Tibial artery (tissue), 4 donors: ENCODE results near the gene CFAP74.

ENCODE experiments used
- DNase-seq, 2 donors: peaks; one replicate each; pipeline ENCODE4 v3.0.0-alpha.2; 2019
- H3K27ac ChIP-seq, 2 donors: fragments of 200-600 bp; sonication (generic) in 1 of 2; 1 replicate in 1 of 2; 2 replicates in 1 of 2; pipeline ENCODE4 v1.5.1; 2018 to 2019; ENCODE audit warnings: mild to moderate bottlenecking in 1 of 2
- H3K27me3 ChIP-seq, 2 donors: fragments of 200-600 bp; sonication (generic) in 1 of 2; one replicate each; pipeline versions ENCODE4 v1.5.1 to v1.6.0; 2016 to 2019
- H3K36me3 ChIP-seq, 3 donors: fragments of 200-600 bp; sonication (generic) in 2 of 3; one replicate each; pipeline ENCODE4 v1.5.1; 2016 to 2019; ENCODE audit warnings: mild to moderate bottlenecking in 2 of 3
- H3K4me1 ChIP-seq, 4 donors: fragments of 200-600 bp; sonication (generic) in 2 of 4; 1 replicate in 3 of 4; 2 replicates in 1 of 4; pipeline ENCODE4 v1.5.1; 2016 to 2019
- H3K4me3 ChIP-seq, 2 donors: fragments of 200-600 bp; sonication (generic) in 1 of 2; 1 replicate in 1 of 2; 2 replicates in 1 of 2; pipeline ENCODE4 v1.5.1; 2018 to 2019; ENCODE audit warnings: mild to moderate bottlenecking in 2 of 2
- H3K9me3 ChIP-seq, 3 donors: fragments of 200-600 bp; sonication (generic) in 1 of 3; one replicate each; pipeline ENCODE4 v1.5.1; 2016 to 2019
- intact Hi-C: fragments of 100-400 bp; cut with DNase I; formaldehyde crosslinking; loops from one replicate; pipeline ENCODE4 v1.15.0; 2023; ENCODE audit warnings: low total_unique reads
- TF ChIP-seq, protein P1 (sequence below), 2 experiments: fragments of 200-600 bp in 1 of 2; fragments of 450-650 bp in 1 of 2; IDR thresholded peaks; one replicate each; pipeline ENCODE4 v1.5.1; 2017 to 2019; ENCODE audit warnings: antibody characterized with exemption in 2 of 2, mild to moderate bottlenecking in 1 of 2, moderate library complexity in 1 of 2

Gene CFAP74

DNA sequence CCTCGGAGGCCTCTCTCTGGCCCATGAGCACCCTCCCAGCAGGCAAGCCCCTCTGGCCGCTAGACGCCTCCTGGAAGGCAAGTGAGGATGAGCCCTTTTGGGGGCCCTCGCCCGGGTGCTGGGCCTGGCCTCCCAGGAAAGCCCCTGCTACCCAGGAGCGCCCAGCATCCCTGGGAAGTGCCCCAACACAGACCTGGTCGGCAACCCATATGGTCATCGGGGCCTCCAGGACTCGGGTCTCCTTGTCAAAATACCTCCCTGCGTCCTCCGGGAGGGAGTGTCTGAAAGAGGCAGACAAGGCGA is 63.5 kb downstream of the CFAP74 start:
- no peak overlapping the region for H3K27ac ChIP-seq
- TF ChIP-seq, protein P1, sequence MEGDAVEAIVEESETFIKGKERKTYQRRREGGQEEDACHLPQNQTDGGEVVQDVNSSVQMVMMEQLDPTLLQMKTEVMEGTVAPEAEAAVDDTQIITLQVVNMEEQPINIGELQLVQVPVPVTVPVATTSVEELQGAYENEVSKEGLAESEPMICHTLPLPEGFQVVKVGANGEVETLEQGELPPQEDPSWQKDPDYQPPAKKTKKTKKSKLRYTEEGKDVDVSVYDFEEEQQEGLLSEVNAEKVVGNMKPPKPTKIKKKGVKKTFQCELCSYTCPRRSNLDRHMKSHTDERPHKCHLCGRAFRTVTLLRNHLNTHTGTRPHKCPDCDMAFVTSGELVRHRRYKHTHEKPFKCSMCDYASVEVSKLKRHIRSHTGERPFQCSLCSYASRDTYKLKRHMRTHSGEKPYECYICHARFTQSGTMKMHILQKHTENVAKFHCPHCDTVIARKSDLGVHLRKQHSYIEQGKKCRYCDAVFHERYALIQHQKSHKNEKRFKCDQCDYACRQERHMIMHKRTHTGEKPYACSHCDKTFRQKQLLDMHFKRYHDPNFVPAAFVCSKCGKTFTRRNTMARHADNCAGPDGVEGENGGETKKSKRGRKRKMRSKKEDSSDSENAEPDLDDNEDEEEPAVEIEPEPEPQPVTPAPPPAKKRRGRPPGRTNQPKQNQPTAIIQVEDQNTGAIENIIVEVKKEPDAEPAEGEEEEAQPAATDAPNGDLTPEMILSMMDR (IDR thresholded peaks at IDR 0.05) = no peak
- no peaks in the 10 kb centered on the region for H3K9me3 ChIP-seq
- no peak for DNase-seq
- intact Hi-C loops = loop anchor here (5.0 kb wide), 1 partner anchor 92 kb away; no protein-coding TSS in a partner anchor
- no peak overlapping the region for H3K4me3 ChIP-seq
- no peaks in the 10 kb centered on the region for H3K36me3 ChIP-seq
- peaks cover 0 to 9% (median 0%) of the 10 kb centered on the region in 4 donors for H3K4me1 ChIP-seq
- H3K27me3 ChIP-seq = peaks cover 0 to 66% of the 10 kb centered on the region in 2 donors

DNA sequence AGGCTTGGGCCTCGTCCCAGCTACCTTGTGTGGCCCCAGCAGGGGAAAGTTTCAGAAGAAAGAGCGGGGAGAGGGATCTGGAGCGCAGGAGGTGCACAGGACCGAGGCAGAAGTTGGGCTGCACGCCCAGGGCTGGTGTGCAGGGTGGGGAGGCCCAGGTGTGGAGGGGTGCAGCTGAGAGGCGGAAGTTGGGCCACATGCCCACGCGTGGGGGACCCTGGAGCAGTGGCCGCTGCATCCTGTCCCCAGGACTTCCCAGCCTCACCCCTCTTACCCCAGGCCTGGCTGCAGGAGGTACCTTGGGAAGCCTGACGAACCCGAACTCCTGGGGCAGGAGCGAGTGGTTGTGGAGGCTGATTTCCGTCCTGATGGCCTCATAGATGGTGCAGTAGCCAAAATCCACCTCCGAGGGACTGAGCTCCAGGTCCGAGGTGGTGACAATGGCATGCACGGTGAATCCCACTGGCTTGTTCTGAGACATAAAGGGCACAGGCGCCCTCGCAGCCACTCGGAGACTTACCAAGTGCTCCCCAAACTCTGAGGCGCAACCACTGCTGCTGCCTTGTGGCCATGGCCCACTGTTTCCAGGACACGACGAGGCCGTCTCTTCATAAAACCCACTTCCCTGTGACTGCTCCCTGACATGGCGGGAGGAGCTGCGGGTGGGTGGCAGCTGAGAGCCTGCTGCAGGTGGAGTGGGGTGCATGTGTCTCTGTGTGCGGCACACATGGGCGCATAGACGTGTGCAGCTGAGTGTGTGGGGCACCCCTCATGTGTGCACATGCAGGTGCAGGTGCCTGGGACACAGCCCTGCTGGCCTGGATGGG is 64.1 kb downstream of the CFAP74 start:
- intact Hi-C loops = loop anchor here (5.0 kb wide), 1 partner anchor 93 kb away; no protein-coding TSS in a partner anchor
- Histone ChIP-seq H3K4me3 (no peak overlapping the region), H3K36me3 (no peaks in the 10 kb centered on the region), H3K27me3 (peaks cover 0 to 61% of the 10 kb centered on the region in 2 donors), H3K27ac (no peak overlapping the region), H3K9me3 (no peaks in the 10 kb centered on the region), H3K4me1 (peaks cover 0 to 9% (median 0%) of the 10 kb centered on the region in 4 donors)
- DNase-seq = peak in 1 of 2 donors; percentile 15
- TF ChIP-seq, protein P1 (IDR thresholded peaks at IDR 0.05) = no peak

DNA sequence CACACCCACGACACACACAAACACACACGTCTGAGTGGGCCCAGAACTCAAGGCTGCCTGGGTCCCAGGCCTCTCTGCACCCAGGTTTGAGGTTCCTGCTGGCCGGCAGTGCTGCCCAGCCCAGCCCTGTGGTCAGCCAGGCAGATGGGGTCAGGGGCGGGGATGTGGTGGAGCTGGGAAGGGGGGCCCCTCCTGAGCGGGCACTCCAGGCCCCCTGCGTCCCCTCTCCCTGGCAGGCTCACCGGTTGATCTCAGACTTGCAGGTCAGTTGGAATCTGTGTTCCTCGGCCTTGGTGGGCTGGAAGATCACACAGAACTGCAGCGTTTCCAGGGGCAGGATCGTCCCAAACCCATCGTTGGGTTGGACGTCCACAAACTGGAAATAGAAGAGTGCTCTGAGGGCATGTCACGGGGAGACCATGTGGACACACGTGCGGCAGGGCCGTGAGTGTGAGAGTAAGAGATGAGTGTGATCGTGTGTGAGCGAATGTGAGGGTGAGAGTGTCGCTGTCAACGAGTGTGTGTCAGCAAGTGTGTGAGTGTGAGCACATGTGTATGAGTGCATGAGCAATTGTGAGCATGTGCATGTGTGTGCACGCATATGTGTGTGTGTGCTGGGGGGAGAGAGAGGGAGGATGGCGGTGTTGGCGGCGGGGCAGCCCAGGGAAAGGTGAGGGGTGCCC is 64.8 kb downstream of the CFAP74 start:
- TF ChIP-seq, protein P1 (IDR thresholded peaks at IDR 0.05) = no peak
- peaks cover 0 to 2% (median 0%) of the 10 kb centered on the region in 4 donors for H3K4me1 ChIP-seq
- intact Hi-C loops = no loop called here
- H3K27me3 ChIP-seq = peaks cover 0 to 54% of the 10 kb centered on the region in 2 donors
- peak in 1 of 2 donors; percentile 11 for DNase-seq
- no peaks in the 10 kb centered on the region for H3K36me3 ChIP-seq
- no peak overlapping the region for H3K27ac ChIP-seq
- H3K9me3 ChIP-seq = no peaks in the 10 kb centered on the region
- no peak overlapping the region for H3K4me3 ChIP-seq

DNA sequence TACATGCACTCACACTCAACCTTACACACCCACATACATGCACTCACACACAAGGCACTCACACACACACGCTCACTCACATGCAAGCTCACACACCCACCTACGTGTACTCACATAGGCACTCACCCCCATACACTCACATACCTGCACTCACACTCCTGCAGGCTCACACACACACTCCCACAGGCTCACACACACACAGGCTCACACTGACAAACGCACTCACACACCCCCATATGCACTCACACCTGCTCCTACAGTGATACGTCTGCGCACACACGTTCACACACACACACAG is 65.4 kb downstream of the CFAP74 start:
- intact Hi-C loops = no loop called here

DNA sequence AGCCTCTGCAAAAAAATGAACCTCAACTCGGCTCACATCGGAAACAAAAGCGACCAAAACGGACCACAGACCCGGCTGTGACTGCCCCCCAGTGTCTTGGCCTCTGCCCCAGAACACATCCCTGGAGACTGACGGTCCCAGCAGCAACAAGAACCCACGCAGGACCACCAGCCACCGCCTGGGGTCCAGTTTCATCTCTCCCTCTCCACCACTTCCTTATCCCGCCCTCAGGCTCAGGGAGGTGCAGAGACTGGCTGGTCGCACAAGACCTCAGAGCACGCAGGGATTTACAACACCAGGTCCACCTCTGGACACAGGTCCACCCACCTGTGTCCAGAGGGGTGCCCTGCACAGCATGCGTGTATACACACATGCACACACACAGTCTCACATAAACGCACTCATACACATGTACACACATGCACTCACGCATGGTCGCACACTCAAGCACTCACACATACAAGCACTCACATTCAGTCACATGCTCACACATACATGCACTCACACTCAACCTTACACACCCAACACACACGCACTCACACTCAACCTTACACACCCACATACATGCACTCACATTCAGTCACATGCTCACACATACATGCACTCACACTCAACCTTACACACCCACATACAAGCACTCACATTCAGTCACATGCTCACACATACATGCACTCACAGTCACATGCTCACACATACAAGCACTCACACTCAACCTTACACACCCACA is 65.9 kb downstream of the CFAP74 start:
- Histone ChIP-seq H3K4me1 (no peaks in the 10 kb centered on the region), H3K4me3 (no peak overlapping the region), H3K27ac (no peak overlapping the region), H3K9me3 (no peaks in the 10 kb centered on the region), H3K27me3 (peaks cover 0 to 43% of the 10 kb centered on the region in 2 donors), H3K36me3 (no peaks in the 10 kb centered on the region)
- DNase-seq = peak in 1 of 2 donors; percentile 9
- intact Hi-C loops = no loop called here
- TF ChIP-seq, protein P1 (IDR thresholded peaks at IDR 0.05) = no peak

More for the DNA sequence above, 65.4 kb downstream of the CFAP74 start:
- TF ChIP-seq, protein P1 (IDR thresholded peaks at IDR 0.05) = no peak
- DNase-seq = no peak
- Histone ChIP-seq H3K4me1 (no peaks in the 10 kb centered on the region), H3K9me3 (no peaks in the 10 kb centered on the region), H3K36me3 (no peaks in the 10 kb centered on the region), H3K27me3 (peaks cover 0 to 48% of the 10 kb centered on the region in 2 donors), H3K4me3 (no peak overlapping the region), H3K27ac (no peak overlapping the region)
